Stimulated activated CD4-positive, alpha-beta T cell treated with anti-CD3 and anti-CD28 coated beads, Interleukin-12 subunit alpha, Interleukin-12 subunit beta, amount 100 ng/mL, for 24 hours (primary cell): ENCODE measurements around the gene KAT8.
"Not testable (repeated sequence)": the region's sequence is repeated elsewhere in the genome, so short reads cannot be mapped to it uniquely, and the experiment has no call there.

Experiments used
- DNase-seq, 2 experiments: peaks; one replicate each; pipeline ENCODE4 v3.0.0-alpha.2; 2020; ENCODE audit warnings: low read depth in 2 of 2

KAT8 gene

GRCh38 chr16:31083981-31084380 is 33.5 kb upstream of the KAT8 start:
- no peak for DNase-seq

GRCh38 chr16:31084584-31085302 is 32.7 kb upstream of the KAT8 start:
- DNase-seq: no peak

- no peak for DNase-seq
Measured at GRCh38 chr16:31085411-31085810, 32.1 kb upstream of the KAT8 start.

DNA sequence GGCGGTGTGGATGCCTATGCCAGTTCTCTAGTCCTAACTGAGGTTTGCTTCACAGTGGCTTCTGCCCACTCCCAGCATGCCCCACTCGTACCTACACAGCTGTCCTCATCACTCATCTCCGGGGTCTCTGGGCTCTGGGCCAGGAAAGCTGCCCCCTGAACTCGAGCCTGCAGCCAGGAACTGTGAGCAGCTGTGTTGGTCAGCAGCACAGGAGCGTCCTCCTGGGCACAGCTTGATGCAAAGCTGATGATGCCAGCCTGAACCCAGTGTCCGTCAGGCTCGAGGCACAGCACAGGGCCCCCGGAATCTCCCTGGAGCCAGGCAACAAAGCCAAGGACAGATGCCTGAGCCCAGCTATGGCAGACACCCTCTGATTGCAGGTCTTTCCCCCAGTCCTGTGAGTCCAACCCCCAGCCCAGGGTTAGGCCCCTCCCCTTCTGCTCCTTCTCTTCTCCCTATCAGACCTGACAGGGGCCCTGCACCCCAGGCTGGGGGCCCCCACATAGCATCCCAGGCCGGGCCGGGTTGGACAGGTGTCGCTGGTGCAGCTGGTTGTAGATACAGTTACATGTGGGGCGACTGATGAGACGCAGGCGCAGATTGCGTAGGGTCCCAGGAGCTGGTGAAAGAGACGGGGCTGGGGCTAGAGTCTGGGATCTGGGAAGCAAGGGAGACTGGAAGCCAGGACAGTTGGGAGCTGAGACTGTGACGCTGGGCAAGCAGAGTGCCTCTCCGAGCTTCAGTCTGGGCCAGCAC is 31.4 kb upstream of the KAT8 start:
- no peak for DNase-seq

GRCh38 chr16:31086629-31086906 is 30.9 kb upstream of the KAT8 start:
- DNase-seq: no peak

GRCh38 chr16:31087481-31087880 is 30.0 kb upstream of the KAT8 start:
- no peak for DNase-seq

DNA sequence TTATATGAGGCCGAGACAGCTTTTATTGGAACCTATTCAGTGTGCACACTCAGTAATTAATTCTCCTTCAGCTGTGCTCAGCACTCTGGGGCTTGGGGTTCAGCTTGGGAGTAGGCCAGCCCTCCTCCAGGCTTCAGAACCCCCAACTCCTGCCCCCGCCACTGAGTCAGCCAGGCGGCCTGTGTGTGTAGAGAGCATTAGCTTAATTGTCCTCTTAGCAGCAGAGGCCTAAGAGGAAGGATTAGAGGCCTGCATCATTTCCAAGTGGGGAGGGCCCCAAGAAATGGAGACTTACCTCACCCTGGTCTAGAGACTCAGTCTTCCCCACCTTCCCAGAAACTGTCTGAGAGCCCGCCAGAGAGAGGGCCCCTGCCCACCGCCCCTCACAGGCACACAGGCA is 29.5 kb upstream of the KAT8 start:
- no peak for DNase-seq

GRCh38 chr16:31088459-31089183 is 28.8 kb upstream of the KAT8 start, which contains the start of gene PRSS53:
TSS of gene PRSS53 (minus strand) at chr16:31088943. CDS start at chr16:31088809, 134 bp downstream.
- DNase-seq: no peak

- no peak for DNase-seq
Measured at GRCh38 chr16:31089199-31089598, 28.3 kb upstream of the KAT8 start.

DNA sequence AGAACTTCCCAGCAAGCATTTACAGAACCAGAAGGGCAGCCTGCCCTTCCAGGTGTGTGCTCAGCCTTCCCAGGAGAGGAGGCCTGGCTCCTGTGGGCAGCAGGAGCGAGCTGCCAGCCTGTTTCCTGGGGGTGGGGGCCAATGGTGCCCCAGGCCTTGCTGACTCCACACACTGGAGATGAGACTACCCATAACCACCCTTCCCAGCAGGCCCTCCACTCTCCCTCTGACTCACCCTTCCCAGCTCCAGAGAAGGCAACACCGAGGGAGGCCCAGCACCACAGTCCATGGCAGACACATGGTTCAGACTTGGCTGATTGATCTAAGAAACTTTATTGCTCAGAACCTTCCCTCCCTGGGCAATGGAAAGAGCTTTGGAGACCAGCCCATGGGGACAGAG is 26.9 kb upstream of the KAT8 start:
- no peak for DNase-seq

- DNase-seq: no peak
Measured at GRCh38 chr16:31092330-31092729, 25.1 kb upstream of the KAT8 start.

GRCh38 chr16:31093132-31093703 is 24.2 kb upstream of the KAT8 start:
- DNase-seq: no peak

GRCh38 chr16:31094088-31094423 is 23.4 kb upstream of the KAT8 start:
- no peak for DNase-seq

- peak; percentile 83 to 91 for DNase-seq
Measured at GRCh38 chr16:31094424-31095120, 22.9 kb upstream of the KAT8 start, which contains the start of gene VKORC1. TSS of gene VKORC1 (minus strand) at chr16:31094797. CDS start at chr16:31094729, 68 bp downstream.

DNA sequence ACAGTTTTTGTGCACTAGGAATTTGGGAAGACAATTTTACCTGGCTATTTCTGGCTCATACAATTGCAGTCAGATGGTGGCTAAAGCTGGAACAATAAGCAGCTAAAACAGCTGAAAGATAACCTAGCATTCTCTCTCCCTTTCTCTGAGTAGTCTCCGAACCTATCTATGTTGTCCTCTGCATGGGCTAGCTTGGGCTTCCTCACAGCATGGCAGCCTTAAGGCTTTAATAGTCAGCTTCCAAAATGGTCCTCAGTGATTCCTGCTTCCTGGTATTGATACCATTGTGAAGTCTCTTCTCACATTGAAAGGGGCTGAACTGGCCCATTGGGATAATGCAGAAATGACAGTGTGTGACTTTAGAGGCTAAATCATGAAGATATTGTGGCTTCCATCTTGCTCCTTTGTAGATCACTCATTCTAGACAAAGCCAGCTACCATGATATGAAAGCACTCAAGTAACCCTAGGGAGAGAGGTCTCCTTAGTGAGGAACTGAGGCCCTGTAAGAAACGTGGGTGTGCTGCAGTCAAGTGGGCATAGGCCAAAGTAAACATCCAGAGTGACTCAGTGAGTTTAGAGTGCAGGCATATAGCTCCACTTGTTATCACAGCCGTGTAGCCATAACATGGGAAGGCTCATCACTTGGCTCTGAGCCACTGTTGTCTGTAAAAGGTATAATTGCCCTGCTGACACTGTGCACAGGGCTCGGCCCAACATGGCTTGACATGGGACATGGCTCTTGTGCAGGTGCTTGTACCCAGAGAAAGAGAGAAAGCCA is 17.4 kb upstream of the KAT8 start:
- no peak for DNase-seq

- DNase-seq: not testable (repeated sequence)
Measured at GRCh38 chr16:31100876-31101641, 16.4 kb upstream of the KAT8 start.

DNA sequence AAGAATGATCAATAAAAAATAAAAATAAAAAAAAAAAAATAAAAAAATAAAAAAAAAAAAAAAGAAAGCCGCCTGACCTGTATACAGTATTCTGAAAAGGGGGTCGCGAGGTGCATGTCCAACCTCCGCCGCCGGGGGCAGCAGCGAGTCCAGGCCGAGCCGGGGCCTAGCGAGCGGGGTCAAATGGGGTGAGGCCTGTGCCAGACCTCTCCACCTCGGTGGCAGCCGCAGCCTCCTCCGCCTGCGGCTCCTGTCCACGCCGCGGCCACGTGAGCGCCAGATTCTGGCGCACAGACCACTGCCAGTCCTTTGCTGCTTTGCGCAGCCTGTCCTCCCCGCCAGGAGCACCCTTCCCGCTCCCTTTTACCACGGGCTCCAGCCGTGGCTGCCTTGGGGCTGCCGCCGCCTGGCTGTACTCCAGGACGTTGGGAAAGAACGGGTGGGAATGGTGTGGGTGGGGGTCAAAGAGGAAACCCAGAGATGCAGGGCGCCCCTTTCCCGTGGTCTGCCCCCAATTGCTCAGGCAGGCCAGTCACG is 11.7 kb upstream of the KAT8 start:
- DNase-seq: peak; percentile 56 to 83

GRCh38 chr16:31106509-31107464 is 10.7 kb upstream of the KAT8 start:
- DNase-seq: no peak

- DNase-seq: peak in 1 of 2 experiments; percentile 39
Measured at GRCh38 chr16:31107465-31107867, 10.0 kb upstream of the KAT8 start.
